PC-9 (cell line): ENCODE measurements around the gene CD2.

Source experiments
- EZH2 ChIP-seq: fragments of 200-600 bp; sonication (generic); IDR thresholded peaks from 2 replicates; pipeline ENCODE4 v1.8.0; 2017; ENCODE audit warnings: antibody characterized with exemption, low read depth
- TF ChIP-seq, protein P1 (sequence below): fragments of 200-600 bp; sonication (generic); conservative IDR thresholded peaks from 2 replicates; pipeline ENCODE4 v1.6.1; 2017; ENCODE audit warnings: mixed run types, antibody characterized with exemption, mild to moderate bottlenecking, moderate library complexity

GRCh38 chr1:116770625-116771024 lies 16.4 kb downstream of the CD2 start:
- TF ChIP-seq, protein P1, sequence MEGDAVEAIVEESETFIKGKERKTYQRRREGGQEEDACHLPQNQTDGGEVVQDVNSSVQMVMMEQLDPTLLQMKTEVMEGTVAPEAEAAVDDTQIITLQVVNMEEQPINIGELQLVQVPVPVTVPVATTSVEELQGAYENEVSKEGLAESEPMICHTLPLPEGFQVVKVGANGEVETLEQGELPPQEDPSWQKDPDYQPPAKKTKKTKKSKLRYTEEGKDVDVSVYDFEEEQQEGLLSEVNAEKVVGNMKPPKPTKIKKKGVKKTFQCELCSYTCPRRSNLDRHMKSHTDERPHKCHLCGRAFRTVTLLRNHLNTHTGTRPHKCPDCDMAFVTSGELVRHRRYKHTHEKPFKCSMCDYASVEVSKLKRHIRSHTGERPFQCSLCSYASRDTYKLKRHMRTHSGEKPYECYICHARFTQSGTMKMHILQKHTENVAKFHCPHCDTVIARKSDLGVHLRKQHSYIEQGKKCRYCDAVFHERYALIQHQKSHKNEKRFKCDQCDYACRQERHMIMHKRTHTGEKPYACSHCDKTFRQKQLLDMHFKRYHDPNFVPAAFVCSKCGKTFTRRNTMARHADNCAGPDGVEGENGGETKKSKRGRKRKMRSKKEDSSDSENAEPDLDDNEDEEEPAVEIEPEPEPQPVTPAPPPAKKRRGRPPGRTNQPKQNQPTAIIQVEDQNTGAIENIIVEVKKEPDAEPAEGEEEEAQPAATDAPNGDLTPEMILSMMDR: no peak
- TF ChIP-seq EZH2: no peak
